Peyer's patch (tissue), 4 donors: ENCODE data around the gene PET100.

ENCODE experiments used
- CTCF ChIP-seq, 6 experiments: fragments of 450-650 bp in 4 of 6; fragments of 200-600 bp in 2 of 6; sonication (generic) in 1 of 6; IDR thresholded peaks; one replicate each; pipeline ENCODE4 v1.5.1; 2017 to 2019; ENCODE audit warnings: antibody characterized with exemption in 6 of 6, mild to moderate bottlenecking in 3 of 6, moderate library complexity in 1 of 6
- POLR2A ChIP-seq, 2 donors: fragments of 450-650 bp; IDR thresholded peaks; one replicate each; pipeline ENCODE4 v1.5.1; 2017; ENCODE audit warnings: antibody characterized with exemption in 2 of 2, mild to moderate bottlenecking in 2 of 2, moderate library complexity in 2 of 2

DNA sequence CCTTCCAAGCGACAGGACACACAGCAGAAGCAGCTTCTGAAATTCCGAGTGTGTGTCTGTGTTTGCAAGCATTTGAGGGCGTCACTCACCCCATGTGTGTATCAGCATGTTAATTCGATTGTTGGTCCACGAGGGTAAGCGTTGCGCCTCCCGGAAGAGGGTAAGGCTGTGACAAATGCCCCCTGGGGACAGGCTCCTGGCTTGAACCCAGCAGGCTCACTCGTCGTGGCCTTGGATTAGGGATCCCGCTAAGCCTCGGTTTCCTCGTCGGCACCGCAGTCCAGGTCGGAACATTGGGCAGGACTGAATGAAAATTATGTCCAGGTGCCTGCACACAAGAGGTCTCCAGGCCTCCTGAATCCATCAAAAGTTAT lies 6.7 kb downstream of the PET100 start:
- TF ChIP-seq CTCF (IDR thresholded peaks at IDR 0.05) (no peak), POLR2A (IDR thresholded peaks at IDR 0.05) (no peak)
